K562 (cell line): ENCODE results near the gene STK36. TPM values are rescaled to one million over a fixed set of nuclear protein-coding genes. Genes with fewer than 3 reads are reported as not detected.
"Not testable (repeated sequence)": the region's sequence is repeated elsewhere in the genome, so short reads cannot be mapped to it uniquely, and the experiment has no call there.

Source experiments
- CREM ChIP-seq: IDR thresholded peaks from 2 replicates; pipeline ENCODE4 v1.6.1; 2014; ENCODE audit warnings: antibody characterized with exemption, low read depth
- CTCFL ChIP-seq: IDR thresholded peaks from 2 replicates; pipeline ENCODE4 v1.6.1; 2011; ENCODE audit warnings: borderline replicate concordance, low read depth, mild to moderate bottlenecking, moderate library complexity, low read length; ENCODE audit not compliant: insufficient read depth, poor library complexity, severe bottlenecking
- RAD21 ChIP-seq, 2 experiments: fragments of 250-450 bp in 1 of 2; fragments of 450-650 bp in 1 of 2; sonication (Bioruptor Pico) in 1 of 2; formaldehyde crosslinking in 1 of 2; IDR thresholded peaks in 1 of 2; conservative IDR thresholded peaks in 1 of 2; 2 replicates each; pipeline versions ENCODE4 v1.4.0 to v1.8.0; 2020 to 2022; ENCODE audit warnings: mild to moderate bottlenecking in 2 of 2, moderate library complexity in 1 of 2
- RB1 ChIP-seq: fragments of 450-650 bp; IDR thresholded peaks from 2 replicates; pipeline ENCODE4 v1.6.1; 2017; ENCODE audit warnings: low read depth, mild to moderate bottlenecking
- REST ChIP-seq, 2 experiments: fragments of 450-650 bp; formaldehyde crosslinking in 1 of 2; IDR thresholded peaks; 2 replicates each; pipeline versions ENCODE4 v1.4.0 to v1.6.1; 2014 to 2020; ENCODE audit warnings: mild to moderate bottlenecking in 2 of 2, borderline replicate concordance in 1 of 2, low read depth in 1 of 2
- SMC3 ChIP-seq: conservative IDR thresholded peaks from 2 replicates; pipeline ENCODE4 v1.6.1; 2011; ENCODE audit warnings: low read depth, low read length, improper control_type of control experiment; ENCODE audit not compliant: insufficient read depth
- TEAD4 ChIP-seq, 2 experiments: sonication (generic) in 1 of 2; formaldehyde crosslinking in 1 of 2; IDR thresholded peaks; 2 replicates each; pipeline versions ENCODE4 v1.6.1 to v1.8.0; 2012 to 2022; ENCODE audit warnings: borderline replicate concordance in 1 of 2, inconsistent platforms in 1 of 2, low read length in 1 of 2, mild to moderate bottlenecking in 1 of 2, missing genetic modification reagents in 1 of 2
- polyA plus RNA-seq, 8 experiments: library from polyadenylated mRNA; depleted of rRNA in 4 of 8; stranded (reverse) in 5 of 8; unstranded in 3 of 8; fragments of >200 nt; fragmentation: Nextera tagmentation in 2 of 8; fragmentation: Illumina TruSeq in 1 of 8; extraction: Ambion mirVana in 2 of 8; extraction: Trizol in 1 of 8; gene quantifications; 2 replicates each; pipeline versions ENCODE4 v1.2.1 to v1.2.3, GENCODE V29; 2011 to 2014; ENCODE audit warnings: inconsistent platforms in 1 of 8, missing spikeins in 1 of 8
- total RNA-seq, 7 experiments: library from RNA; depleted of rRNA in 6 of 7; stranded (reverse); fragments of >200 nt in 6 of 7; fragmentation: Illumina TruSeq in 2 of 7; extraction: Trizol in 2 of 7; gene quantifications; 2 replicates each; pipeline versions ENCODE4 v1.2.1 to v1.2.3, GENCODE V29; 2011 to 2021; ENCODE audit warnings: low replicate concordance in 1 of 7
- TF ChIP-seq, protein P1 (sequence below): fragments of 450-650 bp; formaldehyde crosslinking; IDR thresholded peaks from 2 replicates; pipeline ENCODE4 v1.4.0; 2020; ENCODE audit warnings: mild to moderate bottlenecking, moderate library complexity

The STK36 gene
- total and polyA plus RNA-seq, 9 of the 15 experiments (the other 6 are each of a cell fraction or from before 2014, with no cell fraction given): 3.5 to 12.4 (median 6.7) TPM

DNA sequence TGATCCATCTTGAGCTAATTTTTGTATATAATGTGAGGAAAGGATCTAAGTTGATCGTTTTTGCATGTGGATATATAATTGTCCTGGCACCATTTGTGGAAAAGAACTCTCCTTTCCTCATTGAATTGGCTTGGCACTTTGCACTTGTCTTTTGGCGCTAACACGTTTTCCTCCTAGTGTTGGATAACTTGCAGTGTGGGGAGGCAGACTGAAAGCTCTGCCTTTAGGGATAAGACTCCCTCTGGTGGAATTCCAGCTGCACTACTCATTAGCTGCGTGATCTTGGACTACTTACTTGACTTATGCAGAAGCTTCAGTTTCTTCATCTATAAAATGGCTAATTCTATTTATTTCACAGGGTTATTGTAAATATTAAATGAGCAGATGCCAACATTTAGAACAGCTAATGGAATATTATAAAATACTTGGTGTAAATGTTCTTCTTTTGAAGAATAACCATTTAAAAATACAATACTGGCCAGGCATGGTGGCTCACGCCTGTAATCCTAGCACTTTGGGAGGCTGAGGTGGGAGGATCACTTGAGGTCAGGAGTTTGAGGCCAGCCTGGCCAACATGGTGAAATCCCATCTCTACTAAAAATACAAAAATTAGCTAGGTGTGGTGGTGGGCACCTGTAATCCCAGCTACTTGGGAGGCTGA lies 15.6 kb downstream of the STK36 start (continued):
- TF ChIP-seq REST (IDR thresholded peaks at IDR 0.05; ENCODE audit: borderline replicate concordance) (peak; percentile 55; the same call in 1 of the 2 replicates), CREM (peak; percentile 27; the same call in 1 of the 2 replicates), CTCFL (peak; percentile 13), RB1 (peak; percentile 40; the same call in 1 of the 2 replicates), RAD21 (CRISPR knock-in tag; conservative IDR thresholded peaks at IDR 0.05 in 1 of 2, IDR thresholded peaks at IDR 0.05 in 1 of 2) (peak; percentile 66 to 78), SMC3 (peak; percentile 68), TEAD4 (IDR thresholded peaks at IDR 0.05; ENCODE audit: low read length) (peak; percentile 60)
- TF ChIP-seq REST (CRISPR knock-in tag; IDR thresholded peaks at IDR 0.05; ENCODE audit: low read depth); TEAD4 (CRISPR knock-in tag; IDR thresholded peaks at IDR 0.05; ENCODE audit: borderline replicate concordance): not testable (repeated sequence)
- TF ChIP-seq, protein P1, sequence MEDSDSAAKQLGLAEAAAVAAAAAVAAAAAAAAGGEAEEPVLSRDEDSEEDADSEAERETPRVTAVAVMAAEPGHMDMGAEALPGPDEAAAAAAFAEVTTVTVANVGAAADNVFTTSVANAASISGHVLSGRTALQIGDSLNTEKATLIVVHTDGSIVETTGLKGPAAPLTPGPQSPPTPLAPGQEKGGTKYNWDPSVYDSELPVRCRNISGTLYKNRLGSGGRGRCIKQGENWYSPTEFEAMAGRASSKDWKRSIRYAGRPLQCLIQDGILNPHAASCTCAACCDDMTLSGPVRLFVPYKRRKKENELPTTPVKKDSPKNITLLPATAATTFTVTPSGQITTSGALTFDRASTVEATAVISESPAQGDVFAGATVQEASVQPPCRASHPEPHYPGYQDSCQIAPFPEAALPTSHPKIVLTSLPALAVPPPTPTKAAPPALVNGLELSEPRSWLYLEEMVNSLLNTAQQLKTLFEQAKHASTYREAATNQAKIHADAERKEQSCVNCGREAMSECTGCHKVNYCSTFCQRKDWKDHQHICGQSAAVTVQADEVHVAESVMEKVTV (CRISPR knock-in tag): peak; percentile 50; the same call in 1 of the 2 replicates
